Activated CD4-positive, alpha-beta T cell treated with anti-CD3 and anti-CD28 coated beads for 36 hours (primary cell): ENCODE data around the gene TUBB4B. TPM values are rescaled to one million over a fixed set of nuclear protein-coding genes. Genes with fewer than 3 reads are reported as not detected.

Experiments used
- total RNA-seq, 2 experiments: library from RNA; stranded (reverse); gene quantifications; one replicate each; pipeline ENCODE4 v1.2.3, GENCODE V29; 2021

The TUBB4B gene
- total RNA-seq, 2 experiments from 2014 or later, result 264 to 278 TPM

Other genes starting within 250 kb of the TUBB4B start
- gene PAXX, start 248.9 kb upstream of the TUBB4B start, total RNA-seq, result 10 to 100 TPM; 52.7 to 67.1 TPM
- not detected for gene CLIC3, start 244.7 kb upstream of the TUBB4B start, total RNA-seq
- gene ABCA2, start 213.1 kb upstream of the TUBB4B start, total RNA-seq, result 10 to 100 TPM; 20.4 to 23.7 TPM
- 1 to 10 TPM; 1.3 to 1.6 TPM for gene FUT7, start 209.2 kb upstream of the TUBB4B start, total RNA-seq
- 10 to 100 TPM; 21.0 to 23.1 TPM for gene NPDC1, start 195.1 kb upstream of the TUBB4B start, total RNA-seq
- under 1 TPM in 1 of 2 experiments, not detected in 1; 0.19 TPM for gene ENTPD2, start 187.2 kb upstream of the TUBB4B start, total RNA-seq
- gene SAPCD2, start 170.7 kb upstream of the TUBB4B start, total RNA-seq, result 1 to 10 TPM; 6.4 to 8.8 TPM
- 10 to 100 TPM; 12.5 to 14.4 TPM for gene UAP1L1, start 163.8 kb upstream of the TUBB4B start, total RNA-seq
- 10 to 100 TPM; 21.6 to 26.7 TPM for gene MAN1B1, start 154.3 kb upstream of the TUBB4B start, total RNA-seq
- gene DPP7, start 126.6 kb upstream of the TUBB4B start, total RNA-seq, result 100 to 1,000 TPM; 188 to 204 TPM
- gene GRIN1, start 102.1 kb upstream of the TUBB4B start, total RNA-seq, result under 1 TPM in 1 of 2 experiments, not detected in 1; 0.14 TPM
- gene LRRC26, start 71.2 kb upstream of the TUBB4B start, total RNA-seq, result not detected
- gene TMEM210, start 69.2 kb upstream of the TUBB4B start, total RNA-seq, result not detected
- 10 to 100 TPM; 30.8 to 38.4 TPM for gene ANAPC2, start 52.7 kb upstream of the TUBB4B start, total RNA-seq
- gene SSNA1, start 52.6 kb upstream of the TUBB4B start, total RNA-seq, result 10 to 100 TPM; 53.6 to 58.6 TPM
- gene TPRN, start 40.5 kb upstream of the TUBB4B start, total RNA-seq, result 1 to 10 TPM; 5.6 to 5.8 TPM
- gene TMEM203, start 35.6 kb upstream of the TUBB4B start, total RNA-seq, result 10 to 100 TPM; 25.0 to 30.7 TPM
- 10 to 100 TPM; 27.0 to 27.8 TPM for gene NDOR1, start 35.6 kb upstream of the TUBB4B start, total RNA-seq
- 1 to 10 TPM; 7.1 to 8.9 TPM for gene RNF208, start 19.0 kb upstream of the TUBB4B start, total RNA-seq
- under 1 TPM; 0.23 to 0.42 TPM for gene CYSRT1, start 16.1 kb upstream of the TUBB4B start, total RNA-seq
- not detected for gene RNF224, start 13.8 kb upstream of the TUBB4B start, total RNA-seq
- not detected for gene SLC34A3, start 10.4 kb upstream of the TUBB4B start, total RNA-seq
- gene STPG3, start 10.0 kb downstream of the TUBB4B start, total RNA-seq, result not detected
- gene NELFB, start 14.0 kb downstream of the TUBB4B start, total RNA-seq, result 10 to 100 TPM; 41.4 to 54.1 TPM
- 1 to 10 TPM; 2.6 to 3.4 TPM for gene TOR4A, start 36.4 kb downstream of the TUBB4B start, total RNA-seq
- gene NRARP, start 61.0 kb downstream of the TUBB4B start, total RNA-seq, result 1 to 10 TPM; 2.1 TPM
- gene EXD3, start 181.9 kb downstream of the TUBB4B start, total RNA-seq, result 1 to 10 TPM; 6.7 to 7.1 TPM
- 1 to 10 TPM in 1 of 2 experiments, under 1 TPM in 1; 0.97 to 1.7 TPM for gene NOXA1, start 182.1 kb downstream of the TUBB4B start, total RNA-seq
- gene ENTPD8, start 200.1 kb downstream of the TUBB4B start, total RNA-seq, result not detected
- gene NSMF, start 218.0 kb downstream of the TUBB4B start, total RNA-seq, result 10 to 100 TPM; 63.6 to 65.0 TPM